Hypothalamus (tissue), 51 donors: ENCODE measurements around the gene SPTB.

Experiments used
- DNase-seq, 51 donors: peaks; one replicate each; lab custom pipeline; 2025; lab: John Stamatoyannopoulos, UW

Gene SPTB

GRCh38 chr14:64734990-64735389, 144.7 kb downstream of the SPTB start:
- DNase-seq = no peak

DNA sequence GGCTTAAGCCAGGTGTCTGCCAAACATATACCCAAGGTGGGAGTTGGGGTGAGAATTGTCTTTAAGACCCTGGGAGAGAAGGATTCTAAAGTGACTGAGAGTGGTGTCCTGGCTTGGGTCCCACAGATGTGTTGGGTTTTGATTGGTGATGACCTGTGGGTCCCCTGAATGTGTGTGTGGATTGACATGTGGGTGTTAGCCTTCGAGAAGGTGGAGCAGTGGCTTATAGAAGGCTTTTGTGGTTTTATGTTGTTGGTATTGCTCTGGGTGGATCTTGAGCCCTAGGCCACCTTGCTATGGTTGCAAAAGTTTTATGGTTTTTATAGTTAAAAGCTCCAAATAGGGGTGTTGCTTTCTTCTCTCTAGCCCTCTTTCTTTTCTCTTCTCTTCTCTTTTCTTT, 145.8 kb downstream of the SPTB start:
- no peak for DNase-seq

DNA sequence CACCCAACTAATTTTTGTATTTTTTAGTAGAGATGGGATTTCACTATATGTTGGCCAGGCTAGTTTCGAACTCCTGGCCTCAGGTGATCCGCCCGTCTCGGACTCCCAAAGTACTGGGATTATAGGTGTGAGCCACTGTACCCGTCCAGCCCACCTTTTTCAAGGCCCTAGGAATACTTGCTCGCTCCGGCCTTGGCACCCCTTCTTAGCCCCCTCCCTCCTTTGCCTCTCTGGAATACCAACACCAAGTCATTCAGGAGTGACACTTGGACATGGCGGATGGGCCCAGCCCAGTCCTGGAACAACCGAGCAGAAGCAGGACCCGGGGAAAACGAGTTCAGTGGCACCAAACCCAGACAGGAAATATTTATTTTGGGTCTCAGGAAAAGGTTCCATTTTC, 146.4 kb downstream of the SPTB start:
- no peak for DNase-seq

DNA sequence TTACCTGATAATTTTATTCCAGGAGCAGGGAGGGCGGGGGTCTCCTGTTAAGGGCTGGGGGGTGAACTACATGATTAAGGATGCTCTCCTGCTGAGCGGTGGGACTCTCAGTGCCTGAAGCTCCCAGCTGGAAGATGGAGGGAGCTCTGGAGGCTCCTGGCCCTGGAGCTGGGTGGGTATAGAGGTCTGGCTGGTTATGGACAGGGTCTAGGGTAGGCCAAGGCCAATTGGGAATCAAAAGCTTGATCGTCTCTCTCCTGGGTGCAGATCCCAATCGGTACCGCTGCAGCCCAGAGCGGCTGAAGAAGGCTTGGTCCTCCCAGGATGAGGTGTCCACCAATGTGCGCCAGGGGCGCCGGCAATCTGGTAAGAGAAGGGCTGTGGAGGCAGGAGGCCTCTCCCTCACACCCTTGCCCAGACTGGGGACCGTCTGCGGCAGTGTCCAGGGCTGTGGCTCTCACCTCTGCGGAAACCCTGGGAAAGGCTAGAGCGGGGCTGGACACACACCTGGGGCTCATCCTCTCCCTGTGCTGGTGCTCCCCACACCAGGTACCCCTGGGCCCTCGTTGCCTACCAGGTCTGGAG, 147.1 kb downstream of the SPTB start:
- no peak for DNase-seq

GRCh38 chr14:64732066-64732465, 147.6 kb downstream of the SPTB start:
- DNase-seq = no peak

- no peak for DNase-seq
Measured at GRCh38 chr14:64731141-64731581, 148.5 kb downstream of the SPTB start.

DNA sequence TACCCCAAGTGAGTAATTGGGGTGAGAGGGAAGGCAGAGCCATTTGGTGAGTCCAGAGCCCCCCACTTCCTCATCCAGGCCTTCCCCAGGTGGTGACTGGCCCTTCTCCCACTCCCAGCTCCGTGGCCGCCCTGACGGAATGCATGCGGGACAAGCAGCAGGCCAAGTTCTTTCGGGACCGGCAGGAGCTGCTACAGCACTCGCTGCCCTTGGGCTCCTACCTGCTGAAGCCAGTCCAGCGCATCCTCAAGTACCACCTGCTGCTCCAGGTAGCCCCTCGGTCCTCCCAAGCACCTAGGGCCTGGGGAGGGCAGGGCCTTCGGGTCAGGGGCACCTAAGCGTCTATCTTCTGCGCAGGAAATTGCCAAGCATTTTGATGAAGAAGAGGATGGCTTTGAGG, 149.0 kb downstream of the SPTB start:
- no peak for DNase-seq

- no peak for DNase-seq
Measured at GRCh38 chr14:64730061-64730440, 149.7 kb downstream of the SPTB start.

DNA sequence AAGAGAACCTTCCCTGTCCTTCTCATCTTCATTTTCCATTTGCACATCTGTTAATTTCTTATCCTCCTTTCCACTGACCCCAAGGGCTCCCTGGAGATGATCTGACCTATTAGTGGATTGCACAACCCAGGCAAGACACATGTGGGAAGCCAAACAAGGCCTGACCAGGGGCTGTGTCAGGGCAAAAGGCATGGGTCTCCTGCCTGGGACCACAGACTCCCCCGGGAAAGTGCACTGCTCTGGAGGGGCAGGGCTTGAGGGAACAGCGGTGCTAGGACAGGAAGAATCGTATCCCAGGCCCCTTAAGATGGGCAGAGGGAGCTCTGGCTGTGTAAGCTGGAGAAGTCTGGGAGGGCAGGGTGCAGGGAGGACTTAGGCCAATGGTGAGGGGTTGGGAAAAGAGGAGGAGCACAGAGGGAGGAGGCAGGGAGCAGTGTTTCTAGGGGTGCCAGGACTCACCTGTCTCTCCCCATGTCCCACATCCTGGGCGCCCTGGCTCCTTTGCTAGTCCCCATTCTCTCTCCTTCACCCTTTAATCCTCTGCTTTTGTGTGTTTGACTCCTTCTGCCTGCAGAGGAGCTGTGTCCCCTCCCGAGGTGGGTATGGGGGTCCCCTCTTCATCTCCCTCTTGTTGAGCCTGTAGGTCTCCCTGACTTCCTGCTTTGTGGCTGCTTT, 150.2 kb downstream of the SPTB start:
- no peak for DNase-seq

DNA sequence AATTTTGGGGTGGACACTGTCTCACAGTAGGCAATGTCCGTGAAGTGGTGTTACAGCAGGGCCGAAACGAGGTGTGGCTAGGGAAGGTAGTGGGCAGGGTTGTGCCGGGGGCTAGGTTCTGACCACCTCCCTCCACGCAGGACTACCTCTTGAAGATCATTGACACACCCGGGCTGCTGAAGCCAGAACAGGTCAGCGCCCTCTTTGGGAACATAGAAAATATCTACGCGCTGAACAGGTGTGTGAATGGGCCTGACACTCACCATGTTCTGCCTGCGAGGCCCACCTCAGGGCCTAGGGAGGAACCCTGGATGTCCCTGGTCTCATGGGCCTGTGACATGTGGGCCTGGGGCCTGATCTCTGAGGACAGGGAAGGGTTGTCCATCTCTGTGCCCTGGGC, 150.9 kb downstream of the SPTB start:
- no peak for DNase-seq

DNA sequence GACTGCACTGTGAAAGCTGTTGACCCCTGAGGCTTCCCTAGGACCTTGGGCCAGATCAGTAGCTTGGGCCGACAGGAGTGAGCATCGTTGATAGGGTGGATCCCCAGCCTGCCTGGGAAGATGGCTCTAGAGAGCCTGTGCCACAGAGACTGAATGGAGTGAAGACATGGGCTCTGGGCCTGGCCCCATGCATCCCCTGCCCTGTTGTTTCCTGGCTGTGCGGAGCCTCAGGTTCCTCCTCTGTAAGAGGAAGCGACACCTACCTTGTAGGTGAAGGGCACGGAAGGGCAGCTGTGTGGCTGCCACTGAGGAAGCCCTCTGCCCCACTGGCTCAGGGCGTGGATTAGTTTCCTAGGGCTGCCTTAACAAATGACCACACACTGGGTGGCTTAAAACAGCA, 151.6 kb downstream of the SPTB start:
- DNase-seq = no peak

DNA sequence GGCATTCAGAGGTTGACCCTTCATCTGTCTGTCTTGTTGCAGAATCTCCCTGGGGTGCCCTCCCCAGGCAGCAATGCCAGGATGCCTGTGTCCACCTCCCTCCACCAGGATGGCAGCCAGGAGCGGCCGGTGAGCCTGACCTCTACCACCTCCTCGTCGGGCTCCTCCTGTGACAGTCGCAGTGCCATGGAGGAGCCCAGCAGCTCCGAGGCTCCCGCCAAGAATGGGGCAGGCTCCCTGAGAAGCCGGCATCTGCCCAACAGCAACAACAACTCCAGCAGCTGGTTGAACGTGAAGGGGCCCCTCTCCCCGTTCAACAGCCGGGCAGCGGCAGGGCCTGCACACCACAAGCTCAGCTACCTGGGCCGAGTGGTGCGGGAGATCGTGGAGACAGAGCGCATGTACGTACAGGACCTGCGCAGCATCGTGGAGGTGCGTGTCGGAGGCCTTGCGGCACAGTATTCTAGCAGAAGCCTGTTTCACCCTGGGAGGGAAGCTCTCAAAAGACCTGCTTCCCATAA, 152.1 kb downstream of the SPTB start:
- peak in 1 of 51 donors; percentile 15 for DNase-seq

- DNase-seq = peak in 4 of 51 donors; percentile 17 to 36 (median 28)
Measured at GRCh38 chr14:64726585-64726890, 153.2 kb downstream of the SPTB start.

DNA sequence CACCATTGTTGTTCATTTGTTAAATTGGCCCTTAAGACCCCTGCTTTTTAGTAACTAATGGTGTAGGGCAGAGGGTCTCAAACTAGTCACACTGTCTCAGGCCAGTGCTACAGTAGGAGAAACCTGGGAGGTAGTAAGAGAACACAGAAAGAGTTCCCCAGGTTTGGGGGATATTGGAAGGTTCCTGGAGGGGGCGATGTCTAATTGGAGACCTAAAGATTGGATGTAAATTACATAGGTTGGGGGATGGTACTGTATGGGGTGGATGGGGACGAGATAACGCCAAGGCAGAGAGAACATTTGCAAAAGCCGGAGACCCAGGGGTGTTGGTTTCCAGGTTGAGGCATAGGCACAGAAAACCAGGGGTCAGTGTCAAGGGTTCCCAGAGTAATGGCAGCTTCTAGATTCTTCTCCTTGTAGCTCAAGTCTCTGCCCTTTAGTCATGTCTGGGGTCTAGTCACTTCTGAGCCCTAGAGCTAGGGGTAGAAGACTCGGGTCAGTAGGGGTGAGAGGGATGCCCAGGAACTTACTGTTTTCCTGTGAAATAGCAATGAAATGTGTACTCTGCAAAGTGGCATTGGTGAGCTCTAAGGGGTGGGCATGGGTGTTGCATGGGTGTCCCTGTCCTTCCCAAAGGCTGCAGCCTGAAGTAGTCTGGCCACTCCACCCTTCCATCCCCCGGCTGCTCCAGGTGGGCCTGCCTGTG, 153.7 kb downstream of the SPTB start:
- DNase-seq = no peak

GRCh38 chr14:64725261-64725815, 154.4 kb downstream of the SPTB start:
- DNase-seq = no peak

DNA sequence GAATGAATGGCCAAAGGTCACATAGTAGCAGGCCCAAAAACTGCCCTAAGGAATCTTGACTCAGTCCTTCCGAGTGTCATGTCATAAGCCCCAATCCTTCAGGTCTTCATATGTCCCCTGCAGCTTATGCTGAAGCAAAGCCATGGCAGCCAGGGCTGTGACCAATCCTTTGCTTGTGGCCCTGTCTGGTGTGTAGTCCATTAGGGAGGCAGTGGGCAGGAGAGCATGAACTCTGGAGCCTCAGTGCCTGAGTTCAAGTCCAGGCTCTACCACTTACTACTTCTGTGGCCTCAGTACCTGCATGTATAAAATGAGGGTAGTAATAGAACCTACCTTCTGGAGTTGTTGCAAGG, 155.2 kb downstream of the SPTB start:
- DNase-seq = no peak

DNA sequence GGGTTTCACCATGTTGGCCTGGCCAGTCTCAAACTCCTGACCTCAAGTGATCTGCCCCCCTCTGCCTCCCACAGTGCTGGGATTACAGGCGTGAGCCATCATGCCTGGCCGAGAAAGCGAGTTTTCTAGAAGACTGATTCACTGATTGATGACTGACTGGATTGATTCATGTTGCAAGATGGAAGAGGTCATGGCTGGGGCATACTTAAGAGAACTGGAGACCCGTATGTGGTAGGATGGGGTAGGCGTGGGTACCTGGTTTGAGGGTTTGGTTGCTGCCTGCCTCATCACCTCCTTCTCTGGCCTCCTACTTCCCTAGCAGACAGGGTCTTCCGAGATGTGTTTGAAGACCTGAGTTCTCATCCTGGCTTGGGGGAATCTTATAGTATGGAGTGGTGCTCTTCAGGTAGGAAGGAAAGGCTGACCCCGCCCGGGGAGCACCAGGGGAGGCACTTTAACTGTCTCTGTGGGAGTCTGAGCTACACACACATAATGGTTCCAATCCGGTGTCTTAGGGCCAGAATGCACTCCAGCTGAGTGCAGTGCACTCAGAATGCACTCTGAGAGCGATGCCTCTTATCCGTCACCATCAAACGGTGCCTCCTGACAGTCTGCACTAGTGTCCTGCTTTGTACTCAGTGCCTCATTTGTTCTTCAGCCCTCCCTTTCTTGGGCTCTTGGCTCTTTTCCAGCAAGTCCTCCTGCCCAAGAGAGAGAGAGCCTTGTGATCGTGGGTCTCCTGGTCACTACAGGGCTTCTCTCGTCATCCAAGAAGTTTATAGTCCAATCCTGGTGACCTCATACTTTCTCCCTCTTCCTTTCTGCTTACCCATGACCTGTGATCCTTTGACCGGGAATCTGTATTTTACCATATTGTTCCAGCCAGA, 155.8 kb downstream of the SPTB start:
- peak in 17 of 51 donors; percentile 16 to 49 (median 33) for DNase-seq

DNA sequence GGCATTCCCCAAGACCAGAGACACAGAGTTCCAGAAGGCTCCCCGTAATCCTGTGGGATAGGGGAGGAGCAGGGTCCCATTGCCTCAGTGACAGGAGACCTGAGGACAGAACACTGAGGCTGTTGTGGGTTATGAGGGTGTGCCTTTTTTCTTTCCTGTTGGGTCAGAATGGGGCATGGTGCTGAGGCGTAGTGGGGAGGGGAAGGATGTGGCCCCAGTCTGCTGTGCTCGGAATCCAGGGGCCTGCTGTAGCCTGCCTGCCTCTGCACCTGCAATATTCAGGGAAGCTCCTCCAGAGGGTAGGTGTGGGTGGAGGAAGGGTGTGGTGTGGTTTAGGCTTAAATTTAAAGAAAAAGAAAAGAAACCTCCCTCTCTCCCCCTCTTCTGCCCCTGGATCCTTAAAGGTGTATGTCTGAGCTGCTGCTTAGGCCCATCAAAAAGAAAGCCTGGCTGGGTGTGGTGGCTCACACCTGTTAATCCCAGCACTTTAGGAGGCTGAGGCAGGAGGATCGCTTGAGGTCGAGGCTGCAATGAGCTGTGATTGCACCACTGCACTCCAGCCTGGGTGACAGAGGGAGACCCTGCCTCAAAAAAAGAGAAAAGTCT, 156.8 kb downstream of the SPTB start:
- no peak for DNase-seq

DNA sequence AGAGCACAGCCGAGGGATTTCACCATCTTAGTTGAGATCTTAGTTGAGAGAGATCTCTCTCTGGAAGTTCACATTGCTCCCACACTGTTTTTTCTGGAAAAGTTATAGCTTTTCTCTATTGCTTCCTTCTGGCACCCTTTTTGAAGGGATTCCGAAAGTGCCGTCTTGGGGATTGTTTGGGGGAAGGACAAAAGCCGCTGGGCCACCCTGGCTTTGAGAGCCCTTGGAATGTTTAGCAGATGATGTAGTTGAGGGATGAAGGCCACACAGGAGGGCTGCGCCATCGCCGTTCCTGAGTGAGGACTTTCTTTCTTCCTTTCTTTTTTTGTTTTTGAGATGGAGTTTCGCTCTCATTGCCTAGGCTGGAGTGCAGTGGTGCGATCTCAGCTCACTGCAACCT, 157.8 kb downstream of the SPTB start:
- DNase-seq = no peak

- DNase-seq = peak in 11 of 51 donors; percentile 21 to 67 (median 44)
Measured at GRCh38 chr14:64721391-64721791, 158.3 kb downstream of the SPTB start.
